ENCODE results near the gene LHX4. TPM values are rescaled to one million over a fixed set of nuclear protein-coding genes. Genes with fewer than 3 reads are reported as not detected.

The LHX4 gene
- total and polyA plus RNA-seq, 9 of the 15 experiments (the other 6 are each of a cell fraction or from before 2014, with no cell fraction given) = 0.01 to 0.11 (median 0.07) TPM; not detected in 5

GRCh38 chr1:180233191-180234011, 3.3 kb downstream of the LHX4 start:
- H3K36me3 ChIP-seq (ENCODE audit: control insufficient read depth, insufficient read depth, low read length) = no peaks in the 10 kb centered on the region
- WGBS (ENCODE audit: insufficient coverage, low coverage, missing lambda C conversion rate) = 18% methylated on average over 71 of the region's 71 CpGs
- peaks cover 81 to 84% of the 10 kb centered on the region in 2 experiments for H3K27me3 ChIP-seq (ENCODE audit: control insufficient read depth in 2 of 2, insufficient read depth in 2 of 2, low read length in 2 of 2)
- H3K9ac ChIP-seq (ENCODE audit: insufficient read depth in 1 of 2, low read depth in 2 of 2, low read length in 2 of 2) = no peak overlapping the region
- FAIRE-seq (no peak), ATAC-seq (no peak), DNase-seq (ENCODE audit: extremely low read depth in 1 of 4, low spot score in 3 of 4) (no peak)
- BruUV-seq (replicated peaks) = no TSS peak
- no peaks in the 10 kb centered on the region for H3K79me2 ChIP-seq (ENCODE audit: control insufficient read depth, insufficient read depth, low read length)
- in situ Hi-C loops (cut with MboI) (no loop called here), intact Hi-C loops (cut with micrococcal nuclease) (no loop called here)
- no peak overlapping the region for H3K4me3 ChIP-seq
- no peak overlapping the region for H3K4me2 ChIP-seq (ENCODE audit: insufficient read depth, low read length)
- peaks cover 0 to 52% of the 10 kb centered on the region in 2 experiments; a peak in 3 of 5 replicates for H3K4me1 ChIP-seq (replicated peaks in 1 of 2; ENCODE audit: control insufficient read depth in 2 of 2, insufficient read depth in 2 of 2, low read length in 2 of 2)
- H3K9me3 ChIP-seq (replicated peaks; ENCODE audit: control insufficient read depth, insufficient read depth, low read depth, low read length) = no peaks in the 10 kb centered on the region
- CTCF ChIA-PET (ENCODE audit: low intra/inter-chr PET ratio) = interaction anchor here (0.6 kb wide), 1 partner anchor 959 kb away, joined by 3 read pairs; no protein-coding TSS in a partner anchor
- POLR2A ChIA-PET = interaction anchor here (0.6 to 1.0 kb wide), 3 partner anchors 16 to 1170 kb away, joined by 3 to 4 read pairs (median 4); no protein-coding TSS in a partner anchor
- H2AFZ ChIP-seq (ENCODE audit: low read depth, low read length) = no peak overlapping the region
- TF ChIP-seq ZFPM2 (CRISPR knock-in tag; IDR thresholded peaks at IDR 0.05) (no peak), EGR1 (conservative IDR thresholded peaks at IDR 0.05) (peak; percentile 35; the same call in 1 of the 2 replicates)
- no peaks in the 10 kb centered on the region for H3K9me1 ChIP-seq (ENCODE audit: control insufficient read depth, insufficient read depth, low read length)
- no peak overlapping the region for H3K27ac ChIP-seq (ENCODE audit: extremely low read depth, low read depth, low read length)
- peaks cover 12% of the 10 kb centered on the region; the same call in 1 of the 2 replicates for H4K20me1 ChIP-seq (replicated peaks; ENCODE audit: control insufficient read depth, insufficient read depth, low read length)

- no peaks in the 10 kb centered on the region for H3K79me2 ChIP-seq (ENCODE audit: control insufficient read depth, insufficient read depth, low read length)
- no peaks in the 10 kb centered on the region for H3K9me1 ChIP-seq (ENCODE audit: control insufficient read depth, insufficient read depth, low read length)
- H3K36me3 ChIP-seq (ENCODE audit: control insufficient read depth, insufficient read depth, low read length) = no peaks in the 10 kb centered on the region
- CTCF ChIA-PET (ENCODE audit: low intra/inter-chr PET ratio) = no interaction called here
- POLR2A ChIA-PET = no interaction called here
- no peak overlapping the region for H3K4me3 ChIP-seq
- no peak for FAIRE-seq
- 26% methylated on average over 46 of the region's 51 CpGs for WGBS (ENCODE audit: insufficient coverage, low coverage, missing lambda C conversion rate)
- H3K27me3 ChIP-seq (ENCODE audit: control insufficient read depth in 2 of 2, insufficient read depth in 2 of 2, low read length in 2 of 2) = peaks cover 75 to 82% of the 10 kb centered on the region in 2 experiments
- H2AFZ ChIP-seq (ENCODE audit: low read depth, low read length) = no peak overlapping the region
- BruUV-seq (replicated peaks) = no TSS peak
- H4K20me1 ChIP-seq (replicated peaks; ENCODE audit: control insufficient read depth, insufficient read depth, low read length) = peaks cover 12% of the 10 kb centered on the region; the same call in 1 of the 2 replicates
- intact Hi-C loops (cut with micrococcal nuclease) (no loop called here), in situ Hi-C loops (cut with MboI) (no loop called here)
- ATAC-seq = no peak
- H3K27ac ChIP-seq (ENCODE audit: extremely low read depth, low read depth, low read length) = no peak overlapping the region
- no peaks in the 10 kb centered on the region for H3K9me3 ChIP-seq (replicated peaks; ENCODE audit: control insufficient read depth, insufficient read depth, low read depth, low read length)
- DNase-seq (ENCODE audit: extremely low read depth in 1 of 4, low spot score in 3 of 4) = no peak
- H3K9ac ChIP-seq (ENCODE audit: insufficient read depth in 1 of 2, low read depth in 2 of 2, low read length in 2 of 2) = no peak overlapping the region
- H3K4me2 ChIP-seq (ENCODE audit: insufficient read depth, low read length) = no peak overlapping the region
- H3K4me1 ChIP-seq (replicated peaks in 1 of 2; ENCODE audit: control insufficient read depth in 2 of 2, insufficient read depth in 2 of 2, low read length in 2 of 2) = peaks cover 0 to 43% of the 10 kb centered on the region in 2 experiments; a peak in 3 of 5 replicates
- TF ChIP-seq ZBTB9 (CRISPR knock-in tag; IDR thresholded peaks at IDR 0.05) (no peak), ZNF324 (CRISPR knock-in tag; IDR thresholded peaks at IDR 0.05) (no peak), ZNF586 (CRISPR knock-in tag; conservative IDR thresholded peaks at IDR 0.05) (no peak), ZNF347 (CRISPR knock-in tag; IDR thresholded peaks at IDR 0.05; ENCODE audit: low read depth) (no peak), THAP7 (CRISPR knock-in tag; IDR thresholded peaks at IDR 0.05) (no peak), ZNF217 (CRISPR knock-in tag; IDR thresholded peaks at IDR 0.05) (no peak), HIVEP1 (CRISPR knock-in tag; IDR thresholded peaks at IDR 0.05) (no peak), KDM4B (IDR thresholded peaks at IDR 0.05; ENCODE audit: borderline replicate concordance in 2 of 2, low read depth in 1 of 2) (no peak), KLF6 (CRISPR knock-in tag; IDR thresholded peaks at IDR 0.05; ENCODE audit: borderline replicate concordance) (no peak), RNF2 (IDR thresholded peaks at IDR 0.05) (no peak), TGIF2 (CRISPR knock-in tag; IDR thresholded peaks at IDR 0.05) (no peak)
Measured at GRCh38 chr1:180234369-180235076, 4.5 kb downstream of the LHX4 start.

Data from K562 (cell line).